ENCODE data around the gene CRLF1.

The CRLF1 gene

GRCh38 chr19:18606281-18607225 lies at the start of gene CRLF1:
CRLF1 (minus strand) TSS chr19:18606799; CDS start chr19:18606656, 143 bp downstream.
- DNase-seq (ENCODE audit: low read depth in 2 of 3, low spot score in 1 of 3) = no peak

GRCh38 chr19:18655173-18655844 lies 48.7 kb upstream of the CRLF1 start:
- no peak for DNase-seq (ENCODE audit: low read depth in 2 of 3, low spot score in 1 of 3)

- DNase-seq (ENCODE audit: low read depth in 2 of 3, low spot score in 1 of 3) = no peak
Measured at GRCh38 chr19:18654469-18654868, 47.9 kb upstream of the CRLF1 start.

GRCh38 chr19:18653853-18654252 lies 47.3 kb upstream of the CRLF1 start:
- no peak for DNase-seq (ENCODE audit: low read depth in 2 of 3, low spot score in 1 of 3)

- no peak for DNase-seq (ENCODE audit: low read depth in 2 of 3, low spot score in 1 of 3)
Measured at GRCh38 chr19:18651733-18652132, 45.1 kb upstream of the CRLF1 start.

GRCh38 chr19:18651300-18651699 lies 44.7 kb upstream of the CRLF1 start:
- no peak for DNase-seq (ENCODE audit: low read depth in 2 of 3, low spot score in 1 of 3)

- DNase-seq (ENCODE audit: low read depth in 2 of 3, low spot score in 1 of 3) = no peak
Measured at GRCh38 chr19:18650468-18651041, 44.0 kb upstream of the CRLF1 start.

GRCh38 chr19:18650021-18650390 lies 43.4 kb upstream of the CRLF1 start:
- no peak for DNase-seq (ENCODE audit: low read depth in 2 of 3, low spot score in 1 of 3)

GRCh38 chr19:18649371-18650020 lies 42.9 kb upstream of the CRLF1 start:
- no peak for DNase-seq (ENCODE audit: low read depth in 2 of 3, low spot score in 1 of 3)

GRCh38 chr19:18648973-18649315 lies 42.3 kb upstream of the CRLF1 start:
- no peak for DNase-seq (ENCODE audit: low read depth in 2 of 3, low spot score in 1 of 3)

- DNase-seq (ENCODE audit: low read depth in 2 of 3, low spot score in 1 of 3) = no peak
Measured at GRCh38 chr19:18647807-18648206, 41.2 kb upstream of the CRLF1 start.

- DNase-seq (ENCODE audit: low read depth in 2 of 3, low spot score in 1 of 3) = no peak
Measured at GRCh38 chr19:18647371-18647767, 40.8 kb upstream of the CRLF1 start.

GRCh38 chr19:18646535-18647370 lies 40.2 kb upstream of the CRLF1 start:
- DNase-seq (ENCODE audit: low read depth in 2 of 3, low spot score in 1 of 3) = no peak

GRCh38 chr19:18645035-18645511 lies 38.5 kb upstream of the CRLF1 start:
- no peak for DNase-seq (ENCODE audit: low read depth in 2 of 3, low spot score in 1 of 3)

- DNase-seq (ENCODE audit: low read depth in 2 of 3, low spot score in 1 of 3) = no peak
Measured at GRCh38 chr19:18644196-18645034, 37.8 kb upstream of the CRLF1 start.

- DNase-seq (ENCODE audit: low read depth in 2 of 3, low spot score in 1 of 3) = no peak
Measured at GRCh38 chr19:18639706-18640243, 33.2 kb upstream of the CRLF1 start.

- no peak for DNase-seq (ENCODE audit: low read depth in 2 of 3, low spot score in 1 of 3)
Measured at GRCh38 chr19:18637673-18638630, 31.4 kb upstream of the CRLF1 start.

- DNase-seq (ENCODE audit: low read depth in 2 of 3, low spot score in 1 of 3) = no peak
Measured at GRCh38 chr19:18636969-18637629, 30.5 kb upstream of the CRLF1 start, which contains the start of gene KLHL26. KLHL26 (plus strand) TSS chr19:18637028; CDS start chr19:18637055, 27 bp downstream.

Measured in stimulated activated CD4-positive, alpha-beta T cell treated with anti-CD3 and anti-CD28 coated beads, Interleukin-12 subunit alpha, Interleukin-12 subunit beta, amount 100 ng/mL, for 48 hours (primary cell).